Stimulated activated naive CD8-positive, alpha-beta T cell treated with anti-CD3 and anti-CD28 coated beads, Interleukin-15, Interleukin-2, amounts not matched to agents 100 ng/mL and 50 ng/mL, for 24 hours (primary cell): Measurements from ENCODE around the gene ITLN1.

Source experiments
- H3K27ac Mint-ChIP-seq: one replicate; pipeline ENCODE4 v1.8.0; 2021; ENCODE audit warnings: mild to moderate bottlenecking, mixed read lengths
- H3K27me3 Mint-ChIP-seq: one replicate; pipeline ENCODE4 v1.8.0; 2021; ENCODE audit warnings: mixed read lengths
- H3K36me3 Mint-ChIP-seq: one replicate; pipeline ENCODE4 v1.8.0; 2021; ENCODE audit warnings: low read depth, mixed read lengths
- H3K4me1 Mint-ChIP-seq: one replicate; pipeline ENCODE4 v1.8.0; 2021; ENCODE audit warnings: low read depth, mixed read lengths
- H3K4me3 Mint-ChIP-seq: one replicate; pipeline ENCODE4 v1.8.0; 2021; ENCODE audit warnings: mild to moderate bottlenecking, mixed read lengths
- H3K9me3 Mint-ChIP-seq: one replicate; pipeline ENCODE4 v1.8.0; 2021; ENCODE audit warnings: mixed read lengths

Gene ITLN1

DNA sequence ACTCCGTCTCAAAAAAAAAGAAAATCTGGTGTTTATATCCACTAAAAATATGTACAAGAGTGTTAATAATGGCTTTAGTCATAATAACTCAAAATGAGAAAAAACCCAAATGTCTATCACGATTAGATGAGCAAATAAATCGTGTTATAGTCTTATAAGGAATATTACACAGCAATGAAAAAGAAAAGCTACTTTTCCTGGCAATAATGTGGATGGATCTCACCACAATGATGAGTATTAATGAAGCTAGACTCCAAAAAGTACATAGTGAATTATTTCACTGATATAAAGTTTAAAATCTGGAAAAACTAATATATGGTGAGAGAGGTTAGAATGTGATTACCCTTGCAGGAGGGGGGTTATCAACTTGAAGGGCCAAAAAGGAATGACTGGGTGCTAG, 32.0 kb downstream of the ITLN1 start:
- H3K9me3 Mint-ChIP-seq: no peaks in the 10 kb centered on the region

GRCh38 chr1:160850993-160851392, 34.0 kb downstream of the ITLN1 start:
- no peaks in the 10 kb centered on the region for H3K36me3 Mint-ChIP-seq
- H3K9me3 Mint-ChIP-seq: no peaks in the 10 kb centered on the region
- no peak overlapping the region for H3K27ac Mint-ChIP-seq
- H3K4me3 Mint-ChIP-seq: no peak overlapping the region
- no peaks in the 10 kb centered on the region for H3K27me3 Mint-ChIP-seq
- H3K4me1 Mint-ChIP-seq: peaks cover 7% of the 10 kb centered on the region

More for the DNA sequence above, 32.0 kb downstream of the ITLN1 start:
- Mint-ChIP-seq H3K27me3 (no peaks in the 10 kb centered on the region), H3K4me3 (no peak overlapping the region), H3K36me3 (no peaks in the 10 kb centered on the region), H3K4me1 (peaks cover 7% of the 10 kb centered on the region), H3K27ac (no peak overlapping the region)

DNA sequence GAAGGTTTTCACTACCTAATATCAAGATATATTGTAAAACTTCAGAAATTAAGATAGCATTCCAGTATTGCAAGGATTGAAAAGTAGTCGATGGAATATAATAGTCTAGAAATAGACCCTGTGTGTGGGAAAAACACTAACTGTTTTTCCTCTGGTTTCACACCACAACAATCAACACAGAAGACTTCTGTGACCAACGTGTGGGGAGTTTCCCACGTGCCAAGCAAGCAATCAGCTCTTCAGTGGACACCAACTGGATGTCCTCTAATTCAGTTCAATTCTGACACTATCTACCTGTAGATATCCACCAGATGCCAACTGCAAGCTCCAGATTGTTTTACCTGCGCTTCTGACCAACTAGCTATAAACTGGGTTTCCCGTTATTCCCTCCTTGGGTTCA, 34.4 kb downstream of the ITLN1 start:
- H3K27ac Mint-ChIP-seq: no peak overlapping the region
- H3K9me3 Mint-ChIP-seq: no peaks in the 10 kb centered on the region
- H3K36me3 Mint-ChIP-seq: no peaks in the 10 kb centered on the region
- peaks cover 9% of the 10 kb centered on the region for H3K4me1 Mint-ChIP-seq
- no peak overlapping the region for H3K4me3 Mint-ChIP-seq
- no peaks in the 10 kb centered on the region for H3K27me3 Mint-ChIP-seq

GRCh38 chr1:160846281-160846680, 38.7 kb downstream of the ITLN1 start:
- no peaks in the 10 kb centered on the region for H3K9me3 Mint-ChIP-seq
- no peak overlapping the region for H3K4me3 Mint-ChIP-seq
- H3K36me3 Mint-ChIP-seq: no peaks in the 10 kb centered on the region
- H3K27ac Mint-ChIP-seq: no peak overlapping the region
- H3K4me1 Mint-ChIP-seq: peaks cover 25% of the 10 kb centered on the region
- no peaks in the 10 kb centered on the region for H3K27me3 Mint-ChIP-seq

DNA sequence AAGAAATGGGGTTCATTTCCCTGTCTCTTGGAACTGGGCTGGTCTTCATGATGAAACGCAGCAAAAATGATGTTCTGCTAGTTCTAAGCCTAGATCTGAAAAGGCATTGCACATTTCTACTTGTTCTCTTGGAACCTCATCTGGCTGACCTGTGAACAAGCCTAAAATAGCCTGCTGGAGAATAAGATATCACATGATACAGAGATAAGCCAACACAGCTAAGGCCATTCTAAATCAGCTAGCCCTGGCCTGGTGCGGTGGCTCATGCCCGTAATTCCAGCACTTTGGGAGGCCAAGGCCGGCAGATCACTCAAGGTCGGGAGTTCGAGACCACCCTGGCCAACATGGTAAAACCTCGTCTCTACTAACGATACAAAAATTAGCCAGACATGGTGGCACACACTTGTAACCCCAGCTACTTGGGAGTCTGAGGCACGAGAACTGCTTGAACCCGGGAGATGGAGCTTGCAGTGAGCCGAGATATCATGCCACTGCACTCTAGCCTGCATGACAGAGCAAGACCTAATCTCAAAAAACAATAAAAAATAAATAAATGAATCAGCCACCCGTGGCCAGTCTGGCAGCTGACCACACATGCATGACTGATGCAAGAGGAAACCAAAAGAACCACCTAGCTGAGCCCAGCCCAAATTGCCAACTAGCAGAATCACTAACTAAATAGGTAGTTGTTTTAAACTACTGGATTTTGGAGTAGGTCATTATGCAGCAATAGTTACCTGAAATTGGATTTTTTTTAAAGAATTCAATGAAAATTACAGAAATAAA, 40.3 kb downstream of the ITLN1 start:
- peaks cover 28% of the 10 kb centered on the region for H3K4me1 Mint-ChIP-seq
- H3K36me3 Mint-ChIP-seq: no peaks in the 10 kb centered on the region
- no peak overlapping the region for H3K27ac Mint-ChIP-seq
- no peaks in the 10 kb centered on the region for H3K9me3 Mint-ChIP-seq
- no peak overlapping the region for H3K4me3 Mint-ChIP-seq
- no peaks in the 10 kb centered on the region for H3K27me3 Mint-ChIP-seq

DNA sequence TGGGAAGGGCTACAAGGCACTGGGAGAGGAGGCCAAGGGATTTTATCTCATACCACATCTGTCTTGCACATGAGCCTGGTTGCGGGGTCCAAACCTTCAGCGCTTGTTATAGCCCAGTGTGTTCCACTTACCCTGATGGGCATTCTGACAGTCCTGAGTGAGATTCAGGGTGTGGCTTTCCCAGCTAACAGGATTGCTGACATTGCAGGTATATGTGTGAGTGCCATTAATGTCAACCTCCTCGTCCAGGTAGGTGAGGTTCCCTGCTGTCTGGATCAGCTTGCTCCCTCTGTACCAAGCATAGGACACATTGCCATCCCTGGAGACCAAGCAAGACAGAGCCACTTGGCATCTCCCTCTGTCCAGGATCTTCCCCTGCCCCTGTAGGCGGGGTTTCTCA, 43.9 kb downstream of the ITLN1 start:
- Mint-ChIP-seq H3K36me3 (no peaks in the 10 kb centered on the region), H3K4me3 (no peak overlapping the region), H3K9me3 (no peaks in the 10 kb centered on the region), H3K27ac (no peak overlapping the region), H3K4me1 (peaks cover 64% of the 10 kb centered on the region), H3K27me3 (no peaks in the 10 kb centered on the region)

GRCh38 chr1:160839746-160840145, 45.2 kb downstream of the ITLN1 start:
- no peak overlapping the region for H3K4me3 Mint-ChIP-seq
- H3K27me3 Mint-ChIP-seq: no peaks in the 10 kb centered on the region
- H3K36me3 Mint-ChIP-seq: no peaks in the 10 kb centered on the region
- no peak overlapping the region for H3K27ac Mint-ChIP-seq
- H3K9me3 Mint-ChIP-seq: no peaks in the 10 kb centered on the region
- H3K4me1 Mint-ChIP-seq: peaks cover 67% of the 10 kb centered on the region

DNA sequence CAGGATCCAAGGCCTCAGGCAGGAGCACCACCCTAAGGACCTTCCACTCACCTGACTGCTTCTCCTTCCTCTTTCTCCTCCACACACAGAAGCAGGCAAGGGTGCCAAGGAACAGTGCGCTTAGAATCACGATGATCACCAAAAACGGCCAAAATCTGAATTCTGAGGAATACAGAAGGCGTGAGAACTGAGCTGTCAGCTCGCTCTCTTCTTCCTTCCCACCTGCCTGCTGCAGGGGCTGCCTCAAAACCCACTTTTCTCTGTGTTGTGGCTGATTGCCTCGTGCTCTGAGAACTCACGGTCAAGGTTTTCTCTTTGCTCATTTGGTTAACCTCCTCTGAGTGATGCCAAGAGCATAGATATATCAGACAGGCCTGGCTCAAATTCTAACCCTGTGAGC, 46.1 kb downstream of the ITLN1 start:
- H3K4me3 Mint-ChIP-seq: peak overlapping the region; percentile 33
- no peaks in the 10 kb centered on the region for H3K27me3 Mint-ChIP-seq
- no peaks in the 10 kb centered on the region for H3K36me3 Mint-ChIP-seq
- H3K9me3 Mint-ChIP-seq: no peaks in the 10 kb centered on the region
- peaks cover 68% of the 10 kb centered on the region for H3K4me1 Mint-ChIP-seq
- peak overlapping the region; percentile 98 for H3K27ac Mint-ChIP-seq

DNA sequence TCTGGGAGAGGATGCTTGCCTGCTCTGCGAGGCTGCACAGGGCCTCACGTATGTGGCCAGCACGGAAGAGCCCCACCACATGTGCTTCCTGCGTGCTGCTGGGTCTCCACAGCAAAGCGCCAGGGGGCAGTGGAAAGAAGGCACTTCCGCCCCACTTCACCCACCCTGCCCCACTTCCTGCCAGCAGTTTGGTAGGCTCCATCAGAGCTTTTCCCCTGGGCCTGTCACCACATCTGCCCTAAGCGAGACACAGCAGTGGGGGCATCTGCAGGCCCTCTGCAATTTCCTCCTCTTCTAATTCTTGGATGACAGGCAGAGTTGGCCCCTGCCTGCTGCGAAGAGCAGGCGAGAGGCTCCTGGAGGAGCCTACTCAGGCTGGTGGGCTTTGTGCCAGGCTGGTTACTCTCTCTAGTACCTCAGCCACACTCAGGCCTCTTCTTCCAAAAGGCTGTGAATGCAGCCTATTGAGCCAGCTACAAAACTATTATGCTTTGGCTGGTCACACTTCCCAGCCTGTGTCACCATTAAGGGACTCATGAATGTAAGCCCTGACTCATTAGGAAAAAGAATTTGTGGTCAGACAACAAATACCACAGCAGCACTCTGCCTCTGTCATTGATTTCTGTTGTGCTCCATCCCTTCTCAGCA, 47.3 kb downstream of the ITLN1 start:
- Mint-ChIP-seq H3K4me3 (peak overlapping the region; percentile 30), H3K27ac (peak overlapping the region; percentile 98), H3K4me1 (peaks cover 70% of the 10 kb centered on the region), H3K9me3 (no peaks in the 10 kb centered on the region), H3K36me3 (no peaks in the 10 kb centered on the region), H3K27me3 (no peaks in the 10 kb centered on the region)

- H3K4me1 Mint-ChIP-seq: peaks cover 65% of the 10 kb centered on the region
- H3K27me3 Mint-ChIP-seq: no peaks in the 10 kb centered on the region
- peak overlapping the region; percentile 61 for H3K4me3 Mint-ChIP-seq
- no peaks in the 10 kb centered on the region for H3K9me3 Mint-ChIP-seq
- no peaks in the 10 kb centered on the region for H3K36me3 Mint-ChIP-seq
- peak overlapping the region; percentile 98 for H3K27ac Mint-ChIP-seq
Measured at GRCh38 chr1:160836981-160837557, 47.9 kb downstream of the ITLN1 start.

DNA sequence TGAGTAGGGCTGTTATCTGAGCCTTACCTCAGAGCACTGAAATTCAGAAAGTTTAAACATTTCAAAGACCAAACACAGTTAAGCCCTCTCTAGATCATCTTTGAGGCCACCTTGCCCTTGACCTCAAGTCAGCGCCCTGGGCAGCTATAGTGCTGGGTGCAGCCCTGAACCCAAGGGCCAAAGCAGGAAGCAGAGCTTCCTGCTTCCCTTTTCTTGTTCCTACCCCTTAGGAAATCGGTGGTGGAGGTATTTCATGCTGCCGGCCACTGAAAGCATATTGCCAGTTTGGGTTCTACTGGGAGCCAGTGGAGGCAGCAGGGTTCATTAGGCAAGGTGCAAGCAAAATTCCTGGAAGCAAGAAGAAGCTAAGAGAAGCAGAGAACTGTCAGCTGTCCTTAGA, 48.4 kb downstream of the ITLN1 start:
- no peaks in the 10 kb centered on the region for H3K36me3 Mint-ChIP-seq

GRCh38 chr1:160835751-160836150, 49.2 kb downstream of the ITLN1 start:
- H3K36me3 Mint-ChIP-seq: no peaks in the 10 kb centered on the region
- H3K4me3 Mint-ChIP-seq: no peak overlapping the region
- peaks cover 62% of the 10 kb centered on the region for H3K4me1 Mint-ChIP-seq
- H3K27ac Mint-ChIP-seq: peak overlapping the region; percentile 86
- H3K27me3 Mint-ChIP-seq: no peaks in the 10 kb centered on the region
- no peaks in the 10 kb centered on the region for H3K9me3 Mint-ChIP-seq

More for the DNA sequence above, 48.4 kb downstream of the ITLN1 start:
- Mint-ChIP-seq H3K4me3 (peak overlapping the region; percentile 61), H3K27me3 (no peaks in the 10 kb centered on the region), H3K9me3 (no peaks in the 10 kb centered on the region), H3K27ac (peak overlapping the region; percentile 98), H3K4me1 (peaks cover 63% of the 10 kb centered on the region)

GRCh38 chr1:160834945-160835565, 49.9 kb downstream of the ITLN1 start:
- no peak overlapping the region for H3K27ac Mint-ChIP-seq
- H3K4me3 Mint-ChIP-seq: no peak overlapping the region
- no peaks in the 10 kb centered on the region for H3K36me3 Mint-ChIP-seq
- peaks cover 66% of the 10 kb centered on the region for H3K4me1 Mint-ChIP-seq
- no peaks in the 10 kb centered on the region for H3K9me3 Mint-ChIP-seq
- no peaks in the 10 kb centered on the region for H3K27me3 Mint-ChIP-seq

- Mint-ChIP-seq H3K9me3 (no peaks in the 10 kb centered on the region), H3K4me1 (peaks cover 22% of the 10 kb centered on the region), H3K36me3 (peaks cover 4% of the 10 kb centered on the region), H3K4me3 (no peak overlapping the region), H3K27me3 (no peaks in the 10 kb centered on the region), H3K27ac (no peak overlapping the region)
Measured at GRCh38 chr1:160830321-160831153, 54.4 kb downstream of the ITLN1 start.
